Upper lobe of left lung (tissue), 4 donors: ENCODE measurements around the gene SNED1.

ENCODE experiments used
- CTCF ChIP-seq, 6 experiments: fragments of 450-650 bp in 4 of 6; fragments of 200-600 bp in 2 of 6; sonication (generic) in 2 of 6; IDR thresholded peaks; one replicate each; pipeline ENCODE4 v1.5.1; 2016 to 2019; ENCODE audit warnings: antibody characterized with exemption in 6 of 6
- EP300 ChIP-seq, 4 donors: sonication (generic); formaldehyde crosslinking; IDR thresholded peaks; one replicate each; pipeline ENCODE4 v1.5.1; 2017; ENCODE audit warnings: antibody characterized with exemption in 4 of 4, control low read depth in 2 of 4
- POLR2A ChIP-seq, 4 donors: fragments of 450-650 bp; IDR thresholded peaks; one replicate each; pipeline ENCODE4 v1.5.1; 2016 to 2017; ENCODE audit warnings: antibody characterized with exemption in 4 of 4, mild to moderate bottlenecking in 2 of 4

DNA sequence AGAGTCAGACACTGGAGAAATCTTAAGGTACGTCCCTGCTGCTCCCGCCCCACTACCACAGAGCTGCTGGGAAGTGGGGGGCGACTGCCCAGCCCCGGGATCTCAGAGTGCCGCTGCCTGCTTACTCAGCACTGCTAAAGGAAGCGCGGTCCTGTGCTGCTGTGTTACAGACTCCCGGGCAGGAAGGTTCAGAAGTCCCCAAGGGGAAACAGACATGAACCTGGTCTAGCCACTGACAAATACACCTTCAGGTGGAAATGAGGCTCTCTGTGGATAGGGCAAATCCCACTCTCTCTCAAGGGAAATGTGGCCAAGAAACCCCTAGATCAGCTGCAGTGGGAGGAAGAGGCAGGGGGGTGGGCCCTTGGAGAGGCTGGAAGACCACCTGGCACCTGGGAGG, 90.0 kb downstream of the SNED1 start:
- no peak for TF ChIP-seq CTCF (IDR thresholded peaks at IDR 0.05)
- TF ChIP-seq POLR2A (IDR thresholded peaks at IDR 0.05) = no peak
- TF ChIP-seq EP300 (IDR thresholded peaks at IDR 0.05) = no peak
